GM10266 (cell line): ENCODE results near the gene PLPP1.

Source experiments
- DNase-seq: peaks from one replicate; pipeline ENCODE4 v3.0.0; 2012; ENCODE audit errors: extremely low spot score
- CTCF ChIP-seq: IDR thresholded peaks from 2 replicates; pipeline ENCODE4 v1.5.1; 2012; ENCODE audit warnings: mild to moderate bottlenecking, low read depth; ENCODE audit not compliant: control insufficient read depth, insufficient read depth; ENCODE audit errors: missing control alignments

Gene PLPP1

DNA sequence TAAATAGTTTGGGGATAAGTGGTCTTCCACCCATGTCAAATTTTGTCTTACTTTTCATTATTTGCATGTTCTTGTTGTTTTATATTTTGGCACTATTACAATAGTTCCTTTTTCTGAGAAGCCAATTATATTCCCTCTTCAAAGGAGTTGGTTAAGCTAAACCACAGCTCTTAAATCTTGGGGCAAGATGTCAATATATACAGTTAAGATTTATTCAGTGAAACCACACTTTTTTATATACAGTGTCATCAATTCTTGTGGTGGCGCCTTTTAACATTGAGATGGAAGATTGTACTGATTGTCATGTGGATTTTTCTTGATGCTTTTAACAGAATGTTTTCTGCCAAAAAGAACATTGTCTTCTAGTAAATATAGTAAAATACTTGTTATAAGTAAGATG lies 122.9 kb downstream of the PLPP1 start:
- no peak for DNase-seq
- TF ChIP-seq CTCF = no peak

GRCh38 chr5:55410845-55411244 lies 123.9 kb downstream of the PLPP1 start:
- DNase-seq = no peak
- no peak for TF ChIP-seq CTCF

GRCh38 chr5:55409775-55410174 lies 125.0 kb downstream of the PLPP1 start:
- no peak for TF ChIP-seq CTCF
- no peak for DNase-seq

GRCh38 chr5:55407984-55408383 lies 126.8 kb downstream of the PLPP1 start:
- DNase-seq = no peak
- TF ChIP-seq CTCF = no peak

GRCh38 chr5:55407059-55407684 lies 127.6 kb downstream of the PLPP1 start:
- peak; percentile 38 for TF ChIP-seq CTCF
- DNase-seq = no peak

GRCh38 chr5:55406292-55406691 lies 128.5 kb downstream of the PLPP1 start:
- no peak for DNase-seq
- TF ChIP-seq CTCF = no peak

- DNase-seq = no peak
- TF ChIP-seq CTCF = no peak
These were observed 132.6 kb downstream of the PLPP1 start for GRCh38 chr5:55402199-55402598.
